H1 (cell line): ENCODE measurements around the gene ZNF358. TPM values are rescaled to one million over a fixed set of nuclear protein-coding genes. Genes with fewer than 3 reads are reported as not detected.

ENCODE experiments used
- CTCF ChIA-PET: fragments of 300-600 bp; sonication (Branson Sonifier 250); formaldehyde crosslinking; loops from one replicate; lab custom pipeline; 2021; ENCODE audit not compliant: partially characterized antibody; lab: Charles Lee
- POLR2A ChIA-PET: fragments of 300-600 bp; sonication (Branson Sonifier 250); formaldehyde crosslinking; loops from one replicate; lab custom pipeline; 2021; ENCODE audit warnings: inconsistent platforms; ENCODE audit not compliant: partially characterized antibody; lab: Charles Lee
- DNase-seq, 2 experiments: peaks; one replicate each; pipeline versions ENCODE4 v3.0.0 to v3.0.0-alpha.2; 2010 to 2022; ENCODE audit warnings: low spot score in 2 of 2, low read depth in 1 of 2, mixed read lengths in 1 of 2
- FAIRE-seq: peaks from 2 replicates; lab custom pipeline; 2011; peaks lifted over from hg19 to GRCh38; lab: Jason Lieb, UNC
- H2AFZ ChIP-seq: 2 replicates; pipeline ENCODE4 v1.8.1; 2012; ENCODE audit warnings: low read length, inconsistent platforms
- H2AK5ac ChIP-seq: 2 replicates; pipeline ENCODE4 v1.6.1; 2013; ENCODE audit warnings: low read depth, low read length
- H2BK120ac ChIP-seq: replicated peaks from 2 replicates; pipeline ENCODE3; 2013; ENCODE audit warnings: low read depth, low read length, inconsistent platforms
- H2BK12ac ChIP-seq: 2 replicates; pipeline ENCODE4 v1.6.1; 2013; ENCODE audit warnings: low read depth, low read length
- H2BK15ac ChIP-seq: 2 replicates; pipeline ENCODE4 v1.6.1; 2013; ENCODE audit warnings: low read length
- H2BK20ac ChIP-seq: 2 replicates; pipeline ENCODE4 v1.6.1; 2013; ENCODE audit warnings: low read length
- H2BK5ac ChIP-seq: 2 replicates; pipeline ENCODE4 v1.6.1; 2013; ENCODE audit warnings: low read depth, low read length
- H3K14ac ChIP-seq: 2 replicates; pipeline ENCODE4 v1.6.1; 2013; ENCODE audit warnings: inconsistent platforms; ENCODE audit not compliant: insufficient read length
- H3K18ac ChIP-seq: 2 replicates; pipeline ENCODE4 v1.6.1; 2013; ENCODE audit warnings: low read length; ENCODE audit errors: extremely low read depth
- H3K23ac ChIP-seq: 2 replicates; pipeline ENCODE4 v1.6.1; 2013; ENCODE audit warnings: inconsistent platforms; ENCODE audit not compliant: insufficient read length
- H3K23me2 ChIP-seq: 2 replicates; pipeline ENCODE4 v1.6.1; 2013; ENCODE audit warnings: low read depth, low read length
- H3K27ac ChIP-seq: 2 replicates; pipeline ENCODE4 v1.6.1; 2011; ENCODE audit warnings: low read depth, low read length, inconsistent platforms
- H3K27me3 ChIP-seq, 4 experiments: replicated peaks in 1 of 4; 1 replicate in 1 of 4; 2 replicates in 3 of 4; pipeline versions ENCODE4 v1.6.1 to v1.8.1; 2011 to 2013; ENCODE audit warnings: low read length in 3 of 4, mild to moderate bottlenecking in 3 of 4, inconsistent platforms in 2 of 4, mixed read lengths in 2 of 4, moderate library complexity in 1 of 4; ENCODE audit not compliant: control insufficient read depth in 3 of 4, insufficient read depth in 3 of 4; ENCODE audit errors: extremely low read depth in 1 of 4
- H3K36me3 ChIP-seq, 4 experiments: 2 replicates each; pipeline versions ENCODE4 v1.6.1 to v1.8.1; 2011 to 2013; ENCODE audit warnings: mild to moderate bottlenecking in 4 of 4, low read length in 3 of 4, moderate library complexity in 2 of 4, control low read depth in 1 of 4, inconsistent platforms in 1 of 4; ENCODE audit not compliant: insufficient read depth in 4 of 4, control insufficient read depth in 2 of 4
- H3K4ac ChIP-seq: replicated peaks from 2 replicates; pipeline ENCODE3; 2013; ENCODE audit warnings: low read length, low read depth, mixed read lengths, inconsistent platforms; ENCODE audit not compliant: insufficient read length
- H3K4me1 ChIP-seq, 4 experiments: replicated peaks in 1 of 4; 1 replicate in 1 of 4; 2 replicates in 3 of 4; pipeline versions ENCODE4 v1.6.1 to v1.8.1; 2011 to 2013; ENCODE audit warnings: low read length in 3 of 4, inconsistent platforms in 2 of 4, mixed read lengths in 1 of 4; ENCODE audit not compliant: insufficient read depth in 4 of 4, control insufficient read depth in 3 of 4
- H3K4me2 ChIP-seq, 2 experiments: 2 replicates each; pipeline versions ENCODE4 v1.6.1 to v1.8.1; 2011 to 2013; ENCODE audit warnings: low read depth in 2 of 2, low read length in 2 of 2, control low read depth in 1 of 2, inconsistent platforms in 1 of 2, mild to moderate bottlenecking in 1 of 2; ENCODE audit not compliant: insufficient read depth in 1 of 2
- H3K4me3 ChIP-seq, 4 experiments: fragments of 200-600, 300-600 bp in 1 of 4; sonication (generic), shearing (Covaris generic), sonication (Bioruptor Twin) in 1 of 4; 2 replicates each; pipeline versions ENCODE4 v1.5.1 to v1.8.1; 2011 to 2016; ENCODE audit warnings: low read length in 4 of 4, low read depth in 3 of 4, control low read depth in 2 of 4, inconsistent platforms in 2 of 4, mild to moderate bottlenecking in 2 of 4, mixed read lengths in 1 of 4, moderate library complexity in 1 of 4; ENCODE audit not compliant: insufficient read depth in 2 of 4; ENCODE audit errors: extremely low read depth in 1 of 4
- H3K56ac ChIP-seq: replicated peaks from 2 replicates; pipeline ENCODE3; 2013; ENCODE audit warnings: low read depth, mild to moderate bottlenecking, mixed read lengths, low read length, inconsistent platforms; ENCODE audit not compliant: insufficient read length
- H3K79me1 ChIP-seq: 2 replicates; pipeline ENCODE4 v1.6.1; 2013; ENCODE audit warnings: low read depth, low read length, control low read depth
- H3K79me2 ChIP-seq, 2 experiments: 2 replicates each; pipeline versions ENCODE4 v1.6.1 to v1.8.1; 2012 to 2013; ENCODE audit warnings: low read length in 2 of 2, mild to moderate bottlenecking in 2 of 2, inconsistent platforms in 1 of 2; ENCODE audit not compliant: insufficient read depth in 2 of 2, control insufficient read depth in 1 of 2
- H3K9ac ChIP-seq, 4 experiments: replicated peaks in 1 of 4; 1 replicate in 1 of 4; 2 replicates in 3 of 4; pipeline versions ENCODE4 v1.6.1 to v1.8.1; 2011 to 2013; ENCODE audit warnings: low read depth in 3 of 4, low read length in 3 of 4, control low read depth in 2 of 4, mild to moderate bottlenecking in 2 of 4, moderate library complexity in 2 of 4, inconsistent platforms in 1 of 4; ENCODE audit errors: extremely low read depth in 1 of 4
- H3K9me3 ChIP-seq, 2 experiments: 2 replicates each; pipeline versions ENCODE4 v1.6.1 to v1.8.1; 2012 to 2013; ENCODE audit warnings: mild to moderate bottlenecking in 2 of 2, moderate library complexity in 2 of 2, control low read depth in 1 of 2, inconsistent platforms in 1 of 2, low read depth in 1 of 2, low read length in 1 of 2, mixed read lengths in 1 of 2; ENCODE audit not compliant: insufficient read depth in 2 of 2
- H4K20me1 ChIP-seq, 2 experiments: replicated peaks in 1 of 2; 2 replicates each; pipeline versions ENCODE3 to v1.8.1; 2011 to 2013; ENCODE audit warnings: inconsistent platforms in 2 of 2, low read length in 2 of 2, mild to moderate bottlenecking in 1 of 2; ENCODE audit not compliant: insufficient read depth in 2 of 2, control insufficient read depth in 1 of 2
- H4K5ac ChIP-seq: 2 replicates; pipeline ENCODE4 v1.6.1; 2013; ENCODE audit warnings: low read length, low read depth, mixed read lengths, inconsistent platforms; ENCODE audit not compliant: insufficient read length
- H4K8ac ChIP-seq: 2 replicates; pipeline ENCODE4 v1.8.0; 2013; ENCODE audit warnings: mild to moderate bottlenecking, moderate library complexity, low read length, inconsistent platforms; ENCODE audit not compliant: insufficient read depth; ENCODE audit errors: extremely low read depth
- H4K91ac ChIP-seq: replicated peaks from 2 replicates; pipeline ENCODE3; 2013; ENCODE audit warnings: low read length, mixed read lengths, inconsistent platforms; ENCODE audit not compliant: insufficient read length
- CBX5 ChIP-seq: fragments of 300-800, 300-1000 bp; sonication (generic); IDR thresholded peaks from 2 replicates; pipeline ENCODE4 v1.7.1; 2016; ENCODE audit warnings: antibody characterized with exemption, low read length, low read depth
- CBX8 ChIP-seq: fragments of 300-800, 300-1000 bp; sonication (generic); IDR thresholded peaks from 2 replicates; pipeline ENCODE4 v1.7.1; 2016; ENCODE audit warnings: low read depth, low read length, borderline replicate concordance
- POU5F1 ChIP-seq: IDR thresholded peaks from 2 replicates; pipeline ENCODE4 v1.6.1; 2011; ENCODE audit warnings: low read depth, mild to moderate bottlenecking, low read length, moderate library complexity
- SIRT6 ChIP-seq: IDR thresholded peaks from one replicate; pipeline ENCODE4 v1.7.1; 2012; ENCODE audit warnings: low read length, inconsistent platforms
- SUZ12 ChIP-seq: fragments of 200-600 bp; sonication (generic); IDR thresholded peaks from 2 replicates; pipeline ENCODE4 v1.6.1; 2012; ENCODE audit warnings: mild to moderate bottlenecking, inconsistent platforms, low read length, moderate library complexity, mixed read lengths
- WGBS, 2 experiments: shearing (Covaris generic) in 1 of 2; methylation state at CpG; one replicate each; pipeline versions ENCODE4 v1.1.6 to v1.1.7; 2013 to 2015; ENCODE audit warnings: low lambda C conversion rate in 2 of 2, mixed read lengths in 2 of 2, inconsistent platforms in 1 of 2, low coverage in 1 of 2, missing lambda C conversion rate in 1 of 2; ENCODE audit not compliant: insufficient replicate concordance in 2 of 2, insufficient coverage in 1 of 2, insufficient read length in 1 of 2; ENCODE audit errors: extremely low coverage in 1 of 2, missing lambda C conversion rate in 1 of 2; 5-methylcytosine and 5-hydroxymethylcytosine counted together
- polyA plus RNA-seq, 7 experiments: library from polyadenylated mRNA; depleted of rRNA in 3 of 7; stranded (reverse) in 5 of 7; unstranded in 2 of 7; fragments of >200 nt in 5 of 7; fragments of 200-250 nt in 2 of 7; gene quantifications; 1 replicate in 5 of 7; 2 replicates in 1 of 7; 4 replicates in 1 of 7; pipeline versions ENCODE4 v1.2.1 to v1.2.3, GENCODE V29; 2011 to 2013; ENCODE audit warnings: missing spikeins in 2 of 7, mixed read lengths in 2 of 7
- total RNA-seq: library from RNA; stranded (reverse); fragmentation: NEBNext Ultra II Directional; extraction: Animal tissue kit (Norgen Biotek cat#: 25700); gene quantifications from 2 replicates; pipeline ENCODE4 v1.2.1, GENCODE V29; 2021

Gene ZNF358
- total and polyA plus RNA-seq, 2 of the 8 experiments (the other 6 are each of a cell fraction or from before 2014, with no cell fraction given), result 40.0 to 60.3 TPM

DNA sequence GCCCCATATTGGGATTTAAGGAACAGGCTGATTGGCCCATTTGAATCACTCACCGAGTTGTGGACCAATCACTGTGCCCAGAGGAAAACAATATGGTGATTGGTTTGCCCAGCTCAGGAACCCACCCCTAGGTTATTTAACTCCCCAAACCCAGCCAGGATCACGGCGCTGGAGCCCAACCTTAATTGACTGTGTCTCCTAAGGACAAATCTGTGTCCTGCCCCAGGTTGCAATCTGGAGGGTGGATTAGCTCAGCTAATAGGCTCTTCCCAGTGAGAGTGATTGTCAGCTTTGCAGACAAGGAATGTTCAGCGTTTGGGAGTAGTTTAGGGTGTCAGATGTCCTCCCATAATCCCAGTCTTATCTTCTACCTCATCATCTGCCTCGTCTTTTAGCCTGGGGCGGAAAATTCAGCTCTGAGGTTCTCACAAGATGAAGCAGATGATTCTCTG is 3.5 kb upstream of the ZNF358 start:
- peaks cover 0 to 16% (median 10%) of the 10 kb centered on the region in 4 experiments; a peak in 6 of 7 replicates for H3K4me1 ChIP-seq
- no peak overlapping the region for H3K4ac ChIP-seq
- WGBS, 2 experiments, result 85% methylated on average over 6 of the region's 6 CpGs; no CpG with 5 or more reads in 1 of the 2 experiments
- ChIA-PET POLR2A (interaction anchor here (0.9 to 1.2 kb wide), 2 partner anchors 9 to 43 kb away, joined by 3 to 4 read pairs; no protein-coding TSS in a partner anchor), CTCF (interaction anchor here (0.9 to 1.2 kb wide), 2 partner anchors 18 to 56 kb away, joined by 3 read pairs; no protein-coding TSS in a partner anchor)
- no peak overlapping the region for H2BK12ac ChIP-seq
- H3K23ac ChIP-seq, result no peak overlapping the region
- H3K27ac ChIP-seq, result no peak overlapping the region
- H4K91ac ChIP-seq, result no peak overlapping the region
- no peak overlapping the region for H3K9ac ChIP-seq
- H4K5ac ChIP-seq, result no peak overlapping the region
- no peak overlapping the region for H3K4me2 ChIP-seq
- no peak overlapping the region for H3K4me3 ChIP-seq
- no peak overlapping the region for H2BK120ac ChIP-seq
- H4K8ac ChIP-seq, result peak overlapping the region; percentile 48; the same call in 1 of the 2 replicates
- peaks cover 4% of the 10 kb centered on the region for H3K23me2 ChIP-seq
- TF ChIP-seq POU5F1, result no peak
- TF ChIP-seq SUZ12, result no peak
- no peak for TF ChIP-seq CBX8
- no peak for TF ChIP-seq SIRT6
- TF ChIP-seq CBX5, result no peak
- H2BK15ac ChIP-seq, result no peak overlapping the region
- H3K56ac ChIP-seq, result no peak overlapping the region
- peaks cover 0 to 1% of the 10 kb centered on the region in 2 experiments for H4K20me1 ChIP-seq
- no peak overlapping the region for H2AK5ac ChIP-seq
- no peaks in the 10 kb centered on the region for H3K36me3 ChIP-seq
- H3K9me3 ChIP-seq, result no peaks in the 10 kb centered on the region
- H2AFZ ChIP-seq, result no peak overlapping the region
- H2BK5ac ChIP-seq, result no peak overlapping the region
- no peak overlapping the region for H3K18ac ChIP-seq
- H3K79me2 ChIP-seq, result peaks cover 0 to 10% of the 10 kb centered on the region in 2 experiments; a peak in 1 of 4 replicates
- H3K14ac ChIP-seq, result no peak overlapping the region
- H3K79me1 ChIP-seq, result 0 out of 2 replicates have a peak, but pooled peaks cover 1% of the 10 kb centered on the region
- no peak for DNase-seq
- no peak overlapping the region for H2BK20ac ChIP-seq
- H3K27me3 ChIP-seq, result no peaks in the 10 kb centered on the region
- no peak for FAIRE-seq
